Right lobe of liver (tissue), 6 donors: ENCODE results near the gene CERS5. TPM values are rescaled to one million over a fixed set of nuclear protein-coding genes. Genes with fewer than 3 reads are reported as not detected.

Source experiments
- ATAC-seq, 4 donors: fragments of 200-7000 bp; cut with Tn5 transposase; one replicate each; pipeline ENCODE4 v1.9.1; 2020; ENCODE audit warnings: mild to moderate bottlenecking in 4 of 4, moderate library complexity in 4 of 4
- DNase-seq, 3 donors: peaks; one replicate each; pipeline ENCODE4 v3.0.0-alpha.2; 2020
- H3K27ac ChIP-seq, 3 donors: fragments of 200-600 bp; one replicate each; pipeline ENCODE4 v1.8.0; 2022
- H3K27me3 ChIP-seq, 2 donors: fragments of 200-600 bp; one replicate each; pipeline ENCODE4 v1.8.0; 2022
- H3K36me3 ChIP-seq, 4 donors: fragments of 200-600 bp; sonication (generic) in 1 of 4; one replicate each; pipeline versions ENCODE4 v1.5.1 to v1.8.0; 2017 to 2022; ENCODE audit warnings: control low read depth in 1 of 4
- H3K4me1 ChIP-seq, 4 donors: fragments of 200-600 bp; sonication (generic) in 1 of 4; one replicate each; pipeline versions ENCODE4 v1.5.1 to v1.8.0; 2017 to 2022; ENCODE audit warnings: control low read depth in 1 of 4
- H3K4me3 ChIP-seq, 3 donors: fragments of 200-600 bp; one replicate each; pipeline ENCODE4 v1.8.0; 2022
- H3K9me3 ChIP-seq, 4 donors: fragments of 200-600 bp; sonication (generic) in 1 of 4; one replicate each; pipeline versions ENCODE4 v1.5.1 to v1.8.0; 2017 to 2022; ENCODE audit warnings: control low read depth in 1 of 4
- POLR2A ChIP-seq: fragments of 450-650 bp; IDR thresholded peaks from one replicate; pipeline ENCODE4 v1.6.1; 2017; ENCODE audit warnings: antibody characterized with exemption, mild to moderate bottlenecking
- WGBS: methylation state at CpG from one replicate; pipeline ENCODE4 v1.1.6; 2018; ENCODE audit warnings: low coverage, low lambda C conversion rate; ENCODE audit not compliant: insufficient coverage; ENCODE audit errors: missing lambda C conversion rate; 5-methylcytosine and 5-hydroxymethylcytosine counted together
- intact Hi-C, 2 donors: fragments of 100-400 bp; cut with DNase I; formaldehyde crosslinking; loops; one replicate each; pipeline versions ENCODE4 v1.11.2 to v1.14.1; 2022
- total RNA-seq, 6 experiments: library from RNA; depleted of rRNA in 2 of 6; stranded (reverse); fragments of >200 nt in 2 of 6; fragmentation: NEBNext Ultra II Directional in 3 of 6; extraction: Animal tissue kit (Norgen Biotek cat#: 25700) in 3 of 6; gene quantifications; one replicate each; pipeline versions ENCODE4 v1.1.0 to v1.2.4, GENCODE V29; 2016 to 2023
- TF ChIP-seq, protein P1 (sequence below), 4 donors: fragments of 200-600 bp in 3 of 4; fragments of 450-650 bp in 1 of 4; IDR thresholded peaks; one replicate each; pipeline versions ENCODE4 v1.5.1 to v1.8.0; 2016 to 2022; ENCODE audit warnings: antibody characterized with exemption in 4 of 4, mild to moderate bottlenecking in 2 of 4
- donor health status: DM: no; HTN: yes; CAD: no.
- donor health status: DM: no; HTN: no; CAD: no.
- donor health status: DM: no; HTN: no; CAD: no.
- donor health status: DM: no; HTN: yes; CAD: no.
- donor health status: DM: no; HTN: yes; CAD: no.

Gene CERS5
- total RNA-seq, 6 experiments from 2014 or later = 5.0 to 12.0 (median 8.0) TPM

DNA sequence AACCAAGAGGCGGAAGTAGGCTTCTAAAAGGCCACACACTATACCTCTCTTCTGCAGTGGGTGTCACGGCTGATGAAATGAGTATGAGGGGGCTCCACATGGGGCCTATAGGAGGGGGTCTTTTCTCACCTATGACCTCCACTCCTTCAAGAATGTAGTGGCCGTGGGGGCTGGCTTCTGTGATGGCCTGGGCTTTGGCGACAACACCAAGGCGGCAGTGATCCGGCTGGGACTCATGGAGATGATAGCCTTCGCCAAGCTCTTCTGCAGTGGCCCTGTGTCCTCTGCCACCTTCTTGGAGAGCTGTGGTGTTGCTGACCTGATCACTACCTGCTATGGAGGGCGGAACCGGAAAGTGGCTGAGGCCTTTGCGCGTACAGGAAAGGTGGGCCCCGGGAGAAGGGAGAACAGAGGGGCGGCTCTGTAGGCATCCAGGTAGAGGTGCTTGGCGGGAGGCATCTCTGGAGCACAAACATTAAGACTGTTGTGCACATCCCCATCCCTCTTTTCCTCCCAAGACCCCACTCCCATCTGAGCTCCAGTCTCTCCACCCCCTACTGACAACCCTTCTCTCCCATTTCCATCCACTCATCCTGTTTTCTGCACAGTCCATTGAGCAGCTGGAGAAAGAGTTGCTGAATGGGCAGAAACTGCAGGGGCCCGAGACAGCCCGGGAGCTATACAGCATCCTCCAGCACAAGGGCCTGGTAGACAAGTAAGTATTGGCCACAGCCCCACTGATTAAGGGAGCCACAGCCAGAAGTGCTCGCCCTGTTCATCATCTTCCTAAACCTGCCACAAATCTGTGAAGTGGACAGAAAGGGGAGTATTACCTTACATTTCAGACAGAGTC, 59.5 kb downstream of the CERS5 start:
- peaks cover 0 to 67% (median 23%) of the 10 kb centered on the region in 4 donors for H3K4me1 ChIP-seq
- no peaks in the 10 kb centered on the region for H3K9me3 ChIP-seq
- 85% methylated on average over 12 of the region's 17 CpGs for WGBS
- peaks cover 0 to 10% (median 4%) of the 10 kb centered on the region in 4 donors for H3K36me3 ChIP-seq
- no peaks in the 10 kb centered on the region for H3K27me3 ChIP-seq
- no peak overlapping the region for H3K4me3 ChIP-seq
- TF ChIP-seq, protein P1, sequence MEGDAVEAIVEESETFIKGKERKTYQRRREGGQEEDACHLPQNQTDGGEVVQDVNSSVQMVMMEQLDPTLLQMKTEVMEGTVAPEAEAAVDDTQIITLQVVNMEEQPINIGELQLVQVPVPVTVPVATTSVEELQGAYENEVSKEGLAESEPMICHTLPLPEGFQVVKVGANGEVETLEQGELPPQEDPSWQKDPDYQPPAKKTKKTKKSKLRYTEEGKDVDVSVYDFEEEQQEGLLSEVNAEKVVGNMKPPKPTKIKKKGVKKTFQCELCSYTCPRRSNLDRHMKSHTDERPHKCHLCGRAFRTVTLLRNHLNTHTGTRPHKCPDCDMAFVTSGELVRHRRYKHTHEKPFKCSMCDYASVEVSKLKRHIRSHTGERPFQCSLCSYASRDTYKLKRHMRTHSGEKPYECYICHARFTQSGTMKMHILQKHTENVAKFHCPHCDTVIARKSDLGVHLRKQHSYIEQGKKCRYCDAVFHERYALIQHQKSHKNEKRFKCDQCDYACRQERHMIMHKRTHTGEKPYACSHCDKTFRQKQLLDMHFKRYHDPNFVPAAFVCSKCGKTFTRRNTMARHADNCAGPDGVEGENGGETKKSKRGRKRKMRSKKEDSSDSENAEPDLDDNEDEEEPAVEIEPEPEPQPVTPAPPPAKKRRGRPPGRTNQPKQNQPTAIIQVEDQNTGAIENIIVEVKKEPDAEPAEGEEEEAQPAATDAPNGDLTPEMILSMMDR (IDR thresholded peaks at IDR 0.05) = no peak
- TF ChIP-seq POLR2A = no peak
- intact Hi-C loops = no loop called here
- H3K27ac ChIP-seq = peak overlapping the region in 1 of 3 donors; percentile 94
- ATAC-seq = no peak
- DNase-seq = no peak

DNA sequence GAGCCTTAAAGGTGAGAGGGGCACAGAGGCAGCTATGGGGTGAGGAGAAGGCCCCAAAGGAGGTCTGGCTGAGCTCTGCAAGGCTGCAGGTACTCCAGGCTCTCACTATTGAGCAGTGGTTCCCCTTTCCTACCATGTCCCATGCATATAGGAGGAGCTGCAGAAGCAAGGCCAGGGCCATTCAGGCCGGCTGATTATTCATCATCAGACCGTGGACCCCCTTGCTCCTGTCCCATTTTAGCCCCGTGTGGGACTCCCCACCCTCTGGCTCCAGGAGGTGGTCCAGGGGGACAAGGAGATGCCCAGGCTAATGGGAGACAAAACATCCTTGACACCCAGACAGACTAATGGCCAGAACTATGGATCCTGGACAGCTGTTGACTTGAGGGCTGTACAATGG, 60.3 kb downstream of the CERS5 start:
- intact Hi-C loops = no loop called here
- peaks cover 0 to 73% (median 26%) of the 10 kb centered on the region in 4 donors for H3K4me1 ChIP-seq
- no peak for TF ChIP-seq POLR2A
- TF ChIP-seq, protein P1 (IDR thresholded peaks at IDR 0.05) = no peak
- DNase-seq (no peak), ATAC-seq (no peak)
- H3K27me3 ChIP-seq = no peaks in the 10 kb centered on the region
- H3K4me3 ChIP-seq = no peak overlapping the region
- no CpG with 5 or more reads among the region's 3 CpGs for WGBS
- H3K27ac ChIP-seq = no peak overlapping the region
- no peaks in the 10 kb centered on the region for H3K9me3 ChIP-seq
- peaks cover 0 to 10% (median 4%) of the 10 kb centered on the region in 4 donors for H3K36me3 ChIP-seq

DNA sequence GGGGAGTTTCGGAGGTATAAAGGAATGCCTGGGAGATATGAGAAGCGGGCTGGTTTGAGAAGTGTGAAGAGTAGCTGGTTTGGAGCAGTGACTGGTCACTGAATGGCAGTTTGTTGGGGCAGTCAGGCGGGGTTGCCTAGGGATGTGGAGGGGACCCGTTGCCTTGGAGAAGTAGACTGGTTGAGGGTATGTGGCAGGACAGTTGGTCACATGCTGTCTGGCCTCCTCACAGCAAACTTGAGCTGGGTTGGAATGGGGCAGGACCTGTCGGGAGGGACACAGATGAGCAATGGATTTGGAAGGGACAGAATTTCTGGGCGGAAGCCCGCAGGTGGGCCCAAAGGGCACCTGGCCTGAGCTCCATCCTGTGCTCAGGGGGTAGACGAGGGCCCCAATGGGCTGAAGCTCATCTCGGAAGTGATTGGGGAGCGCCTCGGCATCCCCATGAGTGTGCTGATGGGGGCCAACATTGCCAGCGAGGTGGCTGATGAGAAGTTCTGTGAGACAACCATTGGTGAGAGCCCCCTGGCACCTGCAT, 61.2 kb downstream of the CERS5 start:
- Histone ChIP-seq H3K36me3 (peaks cover 0 to 10% (median 4%) of the 10 kb centered on the region in 4 donors), H3K4me1 (peaks cover 0 to 73% (median 28%) of the 10 kb centered on the region in 4 donors), H3K9me3 (no peaks in the 10 kb centered on the region), H3K27me3 (no peaks in the 10 kb centered on the region), H3K27ac (peak overlapping the region in 1 of 3 donors; percentile 45), H3K4me3 (no peak overlapping the region)
- DNase-seq (no peak), ATAC-seq (no peak)
- 100% methylated on average over 1 of the region's 12 CpGs for WGBS
- TF ChIP-seq, protein P1 (IDR thresholded peaks at IDR 0.05) = no peak
- TF ChIP-seq POLR2A = no peak
- intact Hi-C loops = no loop called here

DNA sequence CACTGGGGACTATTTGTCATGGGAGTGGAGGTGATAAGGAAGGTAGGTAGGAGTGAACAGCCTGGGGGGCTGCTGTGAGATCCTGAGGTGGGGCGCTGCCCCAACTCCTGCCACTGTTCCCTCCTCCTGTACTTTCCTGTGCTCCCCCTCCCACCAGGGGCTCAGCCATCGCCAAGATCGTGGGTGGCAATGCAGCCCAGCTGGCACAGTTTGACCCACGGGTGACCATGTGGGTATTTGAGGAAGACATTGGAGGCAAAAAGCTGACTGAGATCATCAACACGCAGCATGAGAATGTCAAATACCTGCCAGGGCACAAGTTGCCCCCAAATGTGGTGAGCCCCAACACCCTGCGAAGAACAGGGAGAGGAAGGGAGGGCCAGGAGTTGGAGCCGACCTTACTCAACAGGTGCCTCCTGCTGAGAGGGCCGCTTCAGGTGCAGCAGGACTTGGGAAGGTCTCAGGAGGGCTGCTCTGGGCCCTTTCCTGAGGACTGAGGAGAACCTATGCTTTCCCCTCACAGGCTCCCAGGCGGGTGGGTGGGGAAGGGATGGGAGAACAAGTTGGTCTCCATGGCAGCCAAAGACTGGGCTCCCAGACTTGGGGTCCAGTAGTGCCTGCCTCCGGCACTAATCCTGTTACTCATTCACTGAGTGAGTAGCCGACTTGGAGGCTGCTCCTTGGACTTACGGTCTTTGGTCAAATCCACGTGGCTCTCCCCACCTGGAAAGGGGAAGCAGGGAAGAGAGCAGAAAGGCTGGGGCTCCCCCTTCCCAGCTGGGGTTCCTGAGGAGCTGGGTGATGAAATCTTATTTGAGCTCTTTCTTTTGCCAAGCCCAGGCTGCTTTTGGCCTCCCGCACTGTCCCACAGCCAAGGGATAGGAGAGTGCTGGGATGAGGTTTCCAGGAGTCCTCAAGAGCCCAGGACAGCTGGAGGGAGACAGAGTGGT, 62.5 kb downstream of the CERS5 start:
- ATAC-seq (peak; percentile 0 to 26 (median 8)), DNase-seq (no peak)
- Histone ChIP-seq H3K36me3 (peaks cover 0 to 13% (median 4%) of the 10 kb centered on the region in 4 donors), H3K4me3 (peak overlapping the region; percentile 39 to 63 (median 60)), H3K27ac (peak overlapping the region in 2 of 3 donors; percentile 45 to 87), H3K4me1 (peaks cover 0 to 62% (median 26%) of the 10 kb centered on the region in 4 donors), H3K27me3 (no peaks in the 10 kb centered on the region), H3K9me3 (no peaks in the 10 kb centered on the region)
- no peak for TF ChIP-seq POLR2A
- TF ChIP-seq, protein P1 (IDR thresholded peaks at IDR 0.05) = no peak
- 31% methylated on average over 5 of the region's 14 CpGs for WGBS
- intact Hi-C loops = no loop called here
